Stimulated activated effector memory CD8-positive, alpha-beta T cell treated with anti-CD3 and anti-CD28 coated beads, Interleukin-12 subunit alpha, Interleukin-12 subunit beta, amount 100 ng/mL, for 72 hours (primary cell): ENCODE results near the gene ESPN.

Source experiments
- ATAC-seq: fragments of 150-1000 bp; cut with Tn5 transposase; 2 replicates; pipeline ENCODE4 v1.10.0; 2021
- DNase-seq, 2 donors: peaks; one replicate each; pipeline ENCODE4 v3.0.0; 2021 to 2022; ENCODE audit warnings: low spot score in 2 of 2
- H3K27ac Mint-ChIP-seq: one replicate; pipeline ENCODE4 v1.8.0; 2022; ENCODE audit warnings: mild to moderate bottlenecking, mixed read lengths
- H3K36me3 Mint-ChIP-seq: one replicate; pipeline ENCODE4 v1.8.0; 2022; ENCODE audit warnings: mild to moderate bottlenecking, mixed read lengths
- H3K4me1 Mint-ChIP-seq: one replicate; pipeline ENCODE4 v1.8.0; 2022; ENCODE audit warnings: mixed read lengths
- H3K4me3 Mint-ChIP-seq: one replicate; pipeline ENCODE4 v1.8.0; 2022; ENCODE audit warnings: mild to moderate bottlenecking, mixed read lengths
- H3K9me3 Mint-ChIP-seq: one replicate; pipeline ENCODE4 v1.8.0; 2022; ENCODE audit warnings: mixed read lengths

The ESPN gene

GRCh38 chr1:6495540-6496364, 71.2 kb downstream of the ESPN start:
- no peak for DNase-seq
- Mint-ChIP-seq H3K9me3 (no peaks in the 10 kb centered on the region), H3K27ac (no peak overlapping the region), H3K36me3 (no peaks in the 10 kb centered on the region), H3K4me3 (peak overlapping the region; percentile 32), H3K4me1 (peaks cover 22% of the 10 kb centered on the region)
- no peak for ATAC-seq

GRCh38 chr1:6496365-6496721, 71.8 kb downstream of the ESPN start:
- no peaks in the 10 kb centered on the region for H3K9me3 Mint-ChIP-seq
- H3K4me1 Mint-ChIP-seq, result peaks cover 18% of the 10 kb centered on the region
- H3K4me3 Mint-ChIP-seq, result peak overlapping the region; percentile 32
- DNase-seq, result no peak
- ATAC-seq, result no peak
- no peaks in the 10 kb centered on the region for H3K36me3 Mint-ChIP-seq
- H3K27ac Mint-ChIP-seq, result no peak overlapping the region

GRCh38 chr1:6496890-6497214, 72.3 kb downstream of the ESPN start:
- Mint-ChIP-seq H3K4me1 (peaks cover 13% of the 10 kb centered on the region), H3K27ac (no peak overlapping the region), H3K9me3 (no peaks in the 10 kb centered on the region), H3K4me3 (peak overlapping the region; percentile 32), H3K36me3 (no peaks in the 10 kb centered on the region)
- no peak for DNase-seq
- no peak for ATAC-seq

GRCh38 chr1:6497215-6497866, 72.8 kb downstream of the ESPN start:
- ATAC-seq, result peak; percentile 60
- H3K27ac Mint-ChIP-seq, result no peak overlapping the region
- H3K4me1 Mint-ChIP-seq, result peaks cover 12% of the 10 kb centered on the region
- no peaks in the 10 kb centered on the region for H3K36me3 Mint-ChIP-seq
- H3K4me3 Mint-ChIP-seq, result peak overlapping the region; percentile 53
- DNase-seq, result peak in 1 of 2 donors; percentile 63
- H3K9me3 Mint-ChIP-seq, result no peaks in the 10 kb centered on the region

- no peak for ATAC-seq
- H3K9me3 Mint-ChIP-seq, result no peaks in the 10 kb centered on the region
- no peak overlapping the region for H3K27ac Mint-ChIP-seq
- no peaks in the 10 kb centered on the region for H3K36me3 Mint-ChIP-seq
- DNase-seq, result no peak
- peaks cover 12% of the 10 kb centered on the region for H3K4me1 Mint-ChIP-seq
- peak overlapping the region; percentile 53 for H3K4me3 Mint-ChIP-seq
Measured at GRCh38 chr1:6497867-6498575, 73.4 kb downstream of the ESPN start.

GRCh38 chr1:6498576-6499111, 74.1 kb downstream of the ESPN start:
- Mint-ChIP-seq H3K4me3 (peak overlapping the region; percentile 16), H3K9me3 (no peaks in the 10 kb centered on the region), H3K27ac (no peak overlapping the region), H3K36me3 (no peaks in the 10 kb centered on the region), H3K4me1 (peaks cover 12% of the 10 kb centered on the region)
- DNase-seq, result no peak
- ATAC-seq, result no peak

DNA sequence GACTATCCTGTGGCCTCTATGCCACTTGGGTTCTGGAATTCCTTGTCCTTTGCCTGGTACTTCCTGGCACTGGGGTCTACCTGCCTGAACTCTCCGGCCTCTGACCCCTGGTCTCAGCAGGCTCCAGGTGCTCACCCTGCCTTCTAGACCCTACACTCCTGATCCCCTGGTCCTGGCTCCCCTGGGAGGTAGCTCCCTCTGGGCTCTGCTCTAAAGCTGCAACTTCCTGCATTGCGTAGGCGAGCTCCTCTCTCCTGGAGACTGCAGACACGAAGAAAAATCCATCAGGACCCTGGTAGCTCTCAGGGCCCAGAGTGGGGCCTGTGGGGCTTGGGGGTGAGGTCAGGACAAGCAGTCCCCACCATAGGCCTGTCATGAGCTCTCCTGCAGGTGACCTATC, 74.7 kb downstream of the ESPN start:
- no peak overlapping the region for H3K27ac Mint-ChIP-seq
- peak overlapping the region; percentile 16 for H3K4me3 Mint-ChIP-seq
- peaks cover 12% of the 10 kb centered on the region for H3K4me1 Mint-ChIP-seq
- no peaks in the 10 kb centered on the region for H3K36me3 Mint-ChIP-seq
- H3K9me3 Mint-ChIP-seq, result no peaks in the 10 kb centered on the region
- DNase-seq, result no peak
- ATAC-seq, result no peak

GRCh38 chr1:6500544-6501278, 76.1 kb downstream of the ESPN start:
- Mint-ChIP-seq H3K9me3 (no peaks in the 10 kb centered on the region), H3K4me3 (no peak overlapping the region), H3K4me1 (peaks cover 11% of the 10 kb centered on the region), H3K27ac (no peak overlapping the region), H3K36me3 (no peaks in the 10 kb centered on the region)
- DNase-seq (no peak), ATAC-seq (no peak)

- peaks cover 7% of the 10 kb centered on the region for H3K4me1 Mint-ChIP-seq
- H3K27ac Mint-ChIP-seq, result no peak overlapping the region
- no peaks in the 10 kb centered on the region for H3K9me3 Mint-ChIP-seq
- H3K36me3 Mint-ChIP-seq, result no peaks in the 10 kb centered on the region
- DNase-seq, result no peak
- no peak for ATAC-seq
- H3K4me3 Mint-ChIP-seq, result no peak overlapping the region
Measured at GRCh38 chr1:6501279-6501813, 76.8 kb downstream of the ESPN start.

- ATAC-seq (no peak), DNase-seq (no peak)
- H3K4me1 Mint-ChIP-seq, result peaks cover 7% of the 10 kb centered on the region
- H3K36me3 Mint-ChIP-seq, result no peaks in the 10 kb centered on the region
- H3K9me3 Mint-ChIP-seq, result no peaks in the 10 kb centered on the region
- no peak overlapping the region for H3K4me3 Mint-ChIP-seq
- no peak overlapping the region for H3K27ac Mint-ChIP-seq
Measured at GRCh38 chr1:6502000-6502891, 77.7 kb downstream of the ESPN start.

DNA sequence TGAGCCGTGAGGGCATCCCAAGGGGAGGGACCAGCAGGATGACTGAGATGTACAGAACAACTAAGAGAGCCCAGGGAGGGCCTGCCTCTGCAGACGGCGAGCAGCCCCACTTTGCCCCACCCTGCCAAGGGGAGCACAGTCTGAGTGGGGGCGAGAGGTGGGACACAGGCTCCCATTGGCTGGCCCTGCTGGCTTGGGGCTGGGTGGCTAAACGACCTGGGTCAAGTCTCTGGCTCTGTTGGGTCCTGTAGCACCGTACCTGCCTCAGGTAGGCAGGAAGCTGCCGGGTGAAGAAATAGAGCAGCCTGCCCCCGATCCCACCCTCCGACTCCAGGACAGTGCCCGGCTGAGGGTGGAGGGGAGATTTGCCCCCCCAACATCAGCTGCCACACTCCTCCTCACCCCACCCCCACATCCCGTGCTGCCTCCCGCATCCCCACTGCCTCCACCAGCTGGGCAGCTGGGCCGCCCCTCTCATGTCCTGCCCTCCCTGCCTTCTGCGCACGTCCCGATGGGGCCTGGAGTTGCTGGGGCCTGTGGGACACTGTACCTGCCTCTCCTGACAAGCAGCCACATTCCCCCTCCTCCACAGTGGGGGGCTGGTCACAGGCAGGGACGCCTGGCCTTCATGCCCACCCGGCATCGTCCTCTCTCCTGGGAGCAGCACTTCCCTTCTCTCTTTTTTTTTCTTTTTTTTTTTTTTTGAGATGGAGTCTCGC, 79.5 kb downstream of the ESPN start:
- Mint-ChIP-seq H3K27ac (no peak overlapping the region), H3K9me3 (no peaks in the 10 kb centered on the region), H3K36me3 (no peaks in the 10 kb centered on the region), H3K4me1 (no peaks in the 10 kb centered on the region), H3K4me3 (no peak overlapping the region)
- DNase-seq (no peak), ATAC-seq (no peak)

DNA sequence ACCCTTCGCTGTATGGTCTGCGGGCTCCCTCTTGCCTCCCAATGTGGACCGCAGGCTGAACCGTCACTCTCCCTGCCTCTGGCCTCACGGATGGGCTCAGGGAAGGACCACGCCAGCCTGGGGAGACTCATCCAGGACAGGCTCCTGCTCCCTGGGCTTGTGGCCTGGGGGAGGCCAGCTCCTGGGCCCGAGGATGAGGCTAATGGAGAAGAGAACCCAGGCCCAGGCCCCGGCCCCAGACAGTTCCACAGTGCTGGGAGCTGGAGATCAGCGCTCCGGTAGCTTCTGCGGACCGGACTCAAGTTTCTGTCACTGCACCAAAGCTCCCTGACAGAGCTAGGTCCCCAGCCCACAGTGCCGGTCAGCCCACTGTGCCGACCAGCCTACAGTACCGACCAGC, 80.3 kb downstream of the ESPN start:
- H3K27ac Mint-ChIP-seq, result no peak overlapping the region
- ATAC-seq (no peak), DNase-seq (no peak)
- H3K36me3 Mint-ChIP-seq, result no peaks in the 10 kb centered on the region
- no peak overlapping the region for H3K4me3 Mint-ChIP-seq
- no peaks in the 10 kb centered on the region for H3K4me1 Mint-ChIP-seq
- H3K9me3 Mint-ChIP-seq, result no peaks in the 10 kb centered on the region

- no peak for ATAC-seq
- Mint-ChIP-seq H3K9me3 (no peaks in the 10 kb centered on the region), H3K27ac (no peak overlapping the region), H3K36me3 (no peaks in the 10 kb centered on the region), H3K4me3 (no peak overlapping the region), H3K4me1 (no peaks in the 10 kb centered on the region)
- DNase-seq, result no peak
Measured at GRCh38 chr1:6505367-6506209, 81.0 kb downstream of the ESPN start.
